Heart right ventricle (tissue), 16 donors: Measurements from ENCODE around the gene CATSPERZ. TPM values are rescaled to one million over a fixed set of nuclear protein-coding genes. Genes with fewer than 3 reads are reported as not detected.

ENCODE experiments used
- ATAC-seq, 8 donors: fragments of 200-7000 bp; cut with Tn5 transposase; one replicate each; pipeline ENCODE4 v1.9.1; 2020; ENCODE audit warnings: mild to moderate bottlenecking in 8 of 8, moderate library complexity in 8 of 8, moderate number of reproducible peaks in 1 of 8
- DNase-seq, 2 donors: peaks; one replicate each; pipeline ENCODE4 v3.0.0-alpha.2; 2020
- H3K27ac ChIP-seq, 10 donors: fragments of 200-600 bp; sonication (generic) in 2 of 10; one replicate each; pipeline versions ENCODE4 v1.5.0 to v1.8.0; 2020 to 2022; ENCODE audit warnings: mild to moderate bottlenecking in 3 of 10
- H3K27me3 ChIP-seq, 7 donors: fragments of 200-600 bp; one replicate each; pipeline ENCODE4 v1.8.0; 2021 to 2022; ENCODE audit warnings: mild to moderate bottlenecking in 2 of 7
- H3K36me3 ChIP-seq, 9 donors: fragments of 200-600 bp; sonication (generic) in 1 of 9; one replicate each; pipeline versions ENCODE4 v1.5.0 to v1.8.0; 2020 to 2022; ENCODE audit warnings: mild to moderate bottlenecking in 2 of 9
- H3K4me1 ChIP-seq, 9 donors: fragments of 200-600 bp; sonication (generic) in 1 of 9; one replicate each; pipeline versions ENCODE4 v1.5.0 to v1.8.0; 2020 to 2022; ENCODE audit warnings: mild to moderate bottlenecking in 4 of 9
- H3K4me3 ChIP-seq, 10 donors: fragments of 200-600 bp; sonication (generic) in 2 of 10; one replicate each; pipeline versions ENCODE4 v1.5.0 to v1.8.0; 2020 to 2022; ENCODE audit warnings: mild to moderate bottlenecking in 7 of 10, moderate library complexity in 2 of 10
- H3K9me3 ChIP-seq, 11 donors: fragments of 200-600 bp in 10 of 11; sonication (generic) in 2 of 11; one replicate each; pipeline versions ENCODE4 v1.5.0 to v1.8.0; 2013 to 2022; ENCODE audit warnings: mild to moderate bottlenecking in 2 of 11, control low read depth in 1 of 11, moderate library complexity in 1 of 11
- CTCF ChIP-seq, 9 donors: fragments of 200-600 bp; sonication (generic) in 2 of 9; IDR thresholded peaks; one replicate each; pipeline versions ENCODE4 v1.5.0 to v1.8.0; 2021 to 2022; ENCODE audit warnings: antibody characterized with exemption in 9 of 9, mild to moderate bottlenecking in 5 of 9, moderate library complexity in 1 of 9
- WGBS, 2 donors: extraction: QIAGEN DNeasy Blood & Tissue Kit; methylation state at CpG; one replicate each; pipeline ENCODE4 v1.1.7; 2013; ENCODE audit warnings: inconsistent platforms in 1 of 2; 5-methylcytosine and 5-hydroxymethylcytosine counted together
- intact Hi-C, 10 donors: fragments of 100-400 bp; cut with DNase I; formaldehyde crosslinking; loops; one replicate each; pipeline versions ENCODE4 v1.11.1 to v1.14.2; 2022
- polyA plus RNA-seq, 2 donors: library from polyadenylated mRNA; stranded (reverse); fragments of 200-250 nt; gene quantifications; one replicate each; pipeline ENCODE4 v1.2.3, GENCODE V29; 2013
- total RNA-seq, 10 donors: library from RNA; stranded (reverse); fragmentation: NEBNext Ultra II Directional in 3 of 10; extraction: Animal tissue kit (Norgen Biotek cat#: 25700) in 3 of 10; gene quantifications; one replicate each; pipeline versions ENCODE4 v1.2.1 to v1.2.4, GENCODE V29; 2021 to 2023
- donor health status: Arrhythmogenic right ventricular cardiomyopathy.
- donor health status: ischemic (EF 13 %, LVEDD 7.1; RV severe dilation, severe dysfunction).
- donor health status: healthy with polysubstance abuse.
- donor health status: DM: no; HTN: yes; CAD: no.
- donor health status: DM: no; HTN: no; CAD: no.
- donor health status: ischemic (EF 25% LVEDD 6.9; RV normal size, moderate dysfunction).
- donor health status: ischemic (EF 25% LVEDD 5.7; RV mildly dilated, moderate dysfunction).
- donor health status: healthy.
- donor health status: DM: yes; HTN: yes; CAD: no.
- donor health status: Ischemic cardiomyopathy.
- donor health status: ischemic (EF 35%, LVEDD 5.7; RV mildly dilated, moderate dysfunction).
- donor health status: nonischemic (EF 11% LVEDD 7.7; RV severe dilation, severe dysfunction).
- donor health status: DM: yes; HTN: yes; CAD: no.
- donor health status: PGD.
- donor health status: ischemic (EF 29% LVEDD 5.4; RV normal size, mild dysfunction).
- donor health status: nonischemic (EF 23%, LVEDD 6.1; RV moderate dilation, normal function).

CATSPERZ gene
- total and polyA plus RNA-seq, 12 donors, result 0.10 TPM; not detected in 11

- peaks cover 4 to 13% (median 7%) of the 10 kb centered on the region in 9 donors for H3K4me1 ChIP-seq
- H3K4me3 ChIP-seq, result no peak overlapping the region
- no peak for ATAC-seq
- no peaks in the 10 kb centered on the region for H3K27me3 ChIP-seq
- H3K36me3 ChIP-seq, result peaks cover 0 to 98% (median 28%) of the 10 kb centered on the region in 9 donors
- no peak overlapping the region for H3K27ac ChIP-seq
- TF ChIP-seq CTCF (IDR thresholded peaks at IDR 0.05), result no peak
- DNase-seq, result no peak
- intact Hi-C loops, result no loop called here
- no peaks in the 10 kb centered on the region for H3K9me3 ChIP-seq
- 94 to 95% methylated on average over 42 of the region's 42 CpGs for WGBS, 2 donors
These were observed 37.7 kb upstream of the CATSPERZ start for GRCh38 chr11:64262271-64263002.

- Histone ChIP-seq H3K4me3 (no peak overlapping the region), H3K36me3 (peaks cover 0 to 89% (median 27%) of the 10 kb centered on the region in 9 donors), H3K9me3 (no peaks in the 10 kb centered on the region), H3K27ac (no peak overlapping the region), H3K4me1 (peaks cover 11 to 21% (median 15%) of the 10 kb centered on the region in 9 donors), H3K27me3 (no peaks in the 10 kb centered on the region)
- ATAC-seq, result no peak
- intact Hi-C loops, result no loop called here
- WGBS, 2 donors, result 84 to 87% methylated on average over 29 of the region's 29 CpGs
- no peak for DNase-seq
- TF ChIP-seq CTCF (IDR thresholded peaks at IDR 0.05), result no peak
These were observed 36.9 kb upstream of the CATSPERZ start for GRCh38 chr11:64263021-64263946.

- no peak for DNase-seq
- TF ChIP-seq CTCF (IDR thresholded peaks at IDR 0.05), result no peak
- no peak for ATAC-seq
These were observed 36.2 kb upstream of the CATSPERZ start for GRCh38 chr11:64263947-64264317.

GRCh38 chr11:64264371-64264852, 35.7 kb upstream of the CATSPERZ start:
- 90 to 92% methylated on average over 10 of the region's 10 CpGs for WGBS, 2 donors
- Histone ChIP-seq H3K36me3 (peaks cover 0 to 78% (median 23%) of the 10 kb centered on the region in 9 donors), H3K4me1 (peaks cover 18 to 32% (median 24%) of the 10 kb centered on the region in 9 donors), H3K27me3 (no peaks in the 10 kb centered on the region), H3K9me3 (no peaks in the 10 kb centered on the region), H3K4me3 (no peak overlapping the region), H3K27ac (no peak overlapping the region)
- DNase-seq (no peak), ATAC-seq (no peak)
- intact Hi-C loops, result no loop called here
- no peak for TF ChIP-seq CTCF (IDR thresholded peaks at IDR 0.05)

More at GRCh38 chr11:64263947-64264317, 36.2 kb upstream of the CATSPERZ start:
- no peaks in the 10 kb centered on the region for H3K9me3 ChIP-seq
- H3K4me1 ChIP-seq, result peaks cover 18 to 28% (median 22%) of the 10 kb centered on the region in 9 donors
- H3K36me3 ChIP-seq, result peaks cover 0 to 83% (median 23%) of the 10 kb centered on the region in 9 donors
- intact Hi-C loops, result no loop called here
- no peaks in the 10 kb centered on the region for H3K27me3 ChIP-seq
- H3K27ac ChIP-seq, result no peak overlapping the region
- H3K4me3 ChIP-seq, result no peak overlapping the region
- 90 to 95% methylated on average over 8 of the region's 8 CpGs for WGBS, 2 donors
